Fibroblast of villous mesenchyme (primary cell): ENCODE data around the gene KRTAP1-1. TPM values are rescaled to one million over a fixed set of nuclear protein-coding genes. Genes with fewer than 3 reads are reported as not detected.
"Not testable (repeated sequence)": the region's sequence is repeated elsewhere in the genome, so short reads cannot be mapped to it uniquely, and the experiment has no call there.

Experiments
- DNase-seq: peaks from one replicate; pipeline ENCODE4 v3.0.0-alpha.2; 2010; ENCODE audit warnings: low read depth
- H3K4me3 ChIP-seq: 2 replicates; pipeline ENCODE4 v1.5.1; 2011; ENCODE audit warnings: low read depth, mild to moderate bottlenecking, low read length
- total RNA-seq: library from RNA; depleted of rRNA; stranded (reverse); fragments of >200 nt; gene quantifications from 2 replicates; pipeline ENCODE4 v1.2.3, GENCODE V29; 2012
- TF ChIP-seq, protein P1 (sequence below): IDR thresholded peaks from 2 replicates; pipeline ENCODE4 v1.5.1; 2012; ENCODE audit warnings: low read depth, mild to moderate bottlenecking, low read length; ENCODE audit not compliant: insufficient read depth

The KRTAP1-1 gene
- total RNA-seq, 1 donor = not detected

DNA sequence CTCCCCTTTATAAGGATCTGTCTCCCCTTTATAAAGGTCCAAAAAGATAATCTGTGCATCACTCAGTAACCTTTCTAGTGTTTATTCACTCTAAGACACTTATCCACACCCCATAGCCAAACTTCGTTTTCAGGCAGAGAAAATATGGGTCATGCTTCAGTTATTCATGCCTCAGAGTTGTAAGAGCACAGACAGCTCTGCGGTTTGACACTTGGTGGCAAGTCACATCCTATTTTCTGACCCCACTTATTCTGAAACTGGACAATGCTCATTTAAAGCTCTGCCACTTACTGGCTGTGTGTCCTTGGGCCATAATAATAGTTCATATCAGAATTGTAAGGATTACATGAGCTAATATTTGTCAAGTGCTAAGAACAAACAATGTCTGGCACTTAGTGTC lies 7.9 kb upstream of the KRTAP1-1 start:
- H3K4me3 ChIP-seq = no peak overlapping the region
- peak; percentile 51 for DNase-seq
- TF ChIP-seq, protein P1, sequence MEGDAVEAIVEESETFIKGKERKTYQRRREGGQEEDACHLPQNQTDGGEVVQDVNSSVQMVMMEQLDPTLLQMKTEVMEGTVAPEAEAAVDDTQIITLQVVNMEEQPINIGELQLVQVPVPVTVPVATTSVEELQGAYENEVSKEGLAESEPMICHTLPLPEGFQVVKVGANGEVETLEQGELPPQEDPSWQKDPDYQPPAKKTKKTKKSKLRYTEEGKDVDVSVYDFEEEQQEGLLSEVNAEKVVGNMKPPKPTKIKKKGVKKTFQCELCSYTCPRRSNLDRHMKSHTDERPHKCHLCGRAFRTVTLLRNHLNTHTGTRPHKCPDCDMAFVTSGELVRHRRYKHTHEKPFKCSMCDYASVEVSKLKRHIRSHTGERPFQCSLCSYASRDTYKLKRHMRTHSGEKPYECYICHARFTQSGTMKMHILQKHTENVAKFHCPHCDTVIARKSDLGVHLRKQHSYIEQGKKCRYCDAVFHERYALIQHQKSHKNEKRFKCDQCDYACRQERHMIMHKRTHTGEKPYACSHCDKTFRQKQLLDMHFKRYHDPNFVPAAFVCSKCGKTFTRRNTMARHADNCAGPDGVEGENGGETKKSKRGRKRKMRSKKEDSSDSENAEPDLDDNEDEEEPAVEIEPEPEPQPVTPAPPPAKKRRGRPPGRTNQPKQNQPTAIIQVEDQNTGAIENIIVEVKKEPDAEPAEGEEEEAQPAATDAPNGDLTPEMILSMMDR = no peak

- TF ChIP-seq, protein P1 = no peak
- H3K4me3 ChIP-seq = no peak overlapping the region
- peak; percentile 61 for DNase-seq
Observed at GRCh38 chr17:41048441-41048840, 7.2 kb upstream of the KRTAP1-1 start.

- H3K4me3 ChIP-seq, DNase-seq: not testable (repeated sequence)
Observed at GRCh38 chr17:41046735-41047465, 5.7 kb upstream of the KRTAP1-1 start, which contains the start of gene KRTAP2-1. Gene KRTAP2-1, minus strand, starts transcription at chr17:41047316. Its CDS starts 49 bp downstream, at chr17:41047267.

- no peak for DNase-seq
- TF ChIP-seq, protein P1 = no peak
- H3K4me3 ChIP-seq = no peak overlapping the region
Observed at GRCh38 chr17:41042953-41043352, 1.7 kb upstream of the KRTAP1-1 start.

- TF ChIP-seq, protein P1 = no peak
Observed at GRCh38 chr17:41037853-41038350, 3.3 kb downstream of the KRTAP1-1 start.

GRCh38 chr17:41034346-41034935 lies 6.8 kb downstream of the KRTAP1-1 start, which contains the start of gene KRTAP1-3:
Gene KRTAP1-3, minus strand, starts transcription at chr17:41034874. Its CDS starts 53 bp downstream, at chr17:41034821.
- not testable (repeated sequence) for DNase-seq, H3K4me3 ChIP-seq

More at GRCh38 chr17:41037853-41038350, 3.3 kb downstream of the KRTAP1-1 start:
- DNase-seq = no peak
- no peak overlapping the region for H3K4me3 ChIP-seq

GRCh38 chr17:41029633-41030245 lies 11.5 kb downstream of the KRTAP1-1 start, which contains the start of gene KRTAP1-4:
Gene KRTAP1-4, minus strand, starts transcription at chr17:41030195. Its CDS starts 117 bp downstream, at chr17:41030078.
- H3K4me3 ChIP-seq = no peak within 1 kb of the TSS
- no peak for DNase-seq
- TF ChIP-seq, protein P1 = no peak
